ENCODE results near the gene MAGEA4. TPM values are rescaled to one million over a fixed set of nuclear protein-coding genes. Genes with fewer than 3 reads are reported as not detected.

MAGEA4 gene
- total and polyA plus RNA-seq, 2 of the 8 experiments (the other 6 are each of a cell fraction or from before 2014, with no cell fraction given), result 0.45 to 0.67 TPM

DNA sequence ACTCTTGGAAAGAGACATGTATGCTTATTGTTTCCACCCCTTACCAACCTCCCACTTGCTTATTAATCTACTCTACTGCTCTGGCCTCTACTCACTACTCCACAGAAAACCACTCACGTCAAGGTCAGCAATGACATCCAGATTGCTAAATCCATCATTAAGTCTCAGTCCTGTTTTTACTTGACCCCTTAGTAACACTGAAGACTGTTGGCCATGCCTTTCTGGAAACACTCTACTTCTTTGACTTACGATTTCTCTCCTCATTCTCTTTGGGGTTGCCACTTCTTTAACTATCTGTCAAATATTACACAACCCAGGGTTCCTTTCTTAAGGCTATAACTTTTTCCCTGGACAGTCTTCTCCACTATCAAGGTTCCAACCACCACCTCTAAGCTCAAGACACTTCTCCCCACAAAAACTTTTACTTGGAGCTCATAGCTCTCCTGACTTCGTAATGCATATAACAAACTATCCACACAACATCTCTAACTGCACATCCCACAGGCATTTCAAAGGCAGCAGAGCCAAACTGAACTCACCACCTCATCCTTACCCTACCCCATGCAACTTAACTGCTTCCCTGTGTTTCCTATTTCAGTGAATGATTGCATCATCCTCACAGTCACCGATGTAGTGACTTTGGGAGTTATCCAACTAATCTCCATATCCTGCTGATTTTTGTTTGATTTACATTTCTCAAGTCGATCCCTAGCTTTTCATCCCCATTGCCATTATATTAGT, 15.8 kb upstream of the MAGEA4 start:
- H3K56ac ChIP-seq (replicated peaks; ENCODE audit: insufficient read length, low read depth, low read length), result no peak overlapping the region
- no peak for DNase-seq (ENCODE audit: low read depth in 1 of 2, low spot score in 2 of 2)
- TF ChIP-seq CEBPB (IDR thresholded peaks at IDR 0.05; ENCODE audit: low read depth, low read length) (peak; percentile 50; the same call in 1 of the 2 replicates), KDM1A (IDR thresholded peaks at IDR 0.05; ENCODE audit: borderline replicate concordance, low read length) (no peak)
- H3K27ac ChIP-seq (ENCODE audit: low read depth, low read length), result no peak overlapping the region
- FAIRE-seq, result no peak
- no peak overlapping the region for H2AFZ ChIP-seq (ENCODE audit: low read length)
- no peak overlapping the region for H3K4me2 ChIP-seq (ENCODE audit: insufficient read depth in 1 of 2, low read depth in 2 of 2, low read length in 2 of 2)
- no peak overlapping the region for H2AK5ac ChIP-seq (ENCODE audit: low read depth, low read length)
- no peaks in the 10 kb centered on the region for H4K20me1 ChIP-seq (replicated peaks in 1 of 2; ENCODE audit: control insufficient read depth in 1 of 2, insufficient read depth in 2 of 2, low read length in 2 of 2)
- no peaks in the 10 kb centered on the region for H3K27me3 ChIP-seq (replicated peaks in 1 of 4; ENCODE audit: control insufficient read depth in 3 of 4, extremely low read depth in 1 of 4, insufficient read depth in 3 of 4, low read length in 3 of 4)
- H2BK120ac ChIP-seq (replicated peaks; ENCODE audit: low read depth, low read length), result no peak overlapping the region
- H3K36me3 ChIP-seq (ENCODE audit: control insufficient read depth in 2 of 4, insufficient read depth in 4 of 4, low read length in 3 of 4), result no peaks in the 10 kb centered on the region
- CTCF ChIA-PET (ENCODE audit: partially characterized antibody), result no interaction called here
- no peaks in the 10 kb centered on the region for H3K9me3 ChIP-seq (ENCODE audit: insufficient read depth in 2 of 2, low read depth in 1 of 2, low read length in 1 of 2)
- H2BK12ac ChIP-seq (ENCODE audit: low read depth, low read length), result no peak overlapping the region
- H2BK15ac ChIP-seq (ENCODE audit: low read length), result no peak overlapping the region
- no peaks in the 10 kb centered on the region for H3K4me1 ChIP-seq (replicated peaks in 1 of 4; ENCODE audit: control insufficient read depth in 3 of 4, insufficient read depth in 4 of 4, low read length in 3 of 4)
- H2BK5ac ChIP-seq (ENCODE audit: low read depth, low read length), result no peak overlapping the region
- H3K23ac ChIP-seq (ENCODE audit: insufficient read length), result no peak overlapping the region
- no peak overlapping the region for H3K9ac ChIP-seq (replicated peaks in 1 of 4; ENCODE audit: extremely low read depth in 1 of 4, low read depth in 3 of 4, low read length in 3 of 4)
- H2BK20ac ChIP-seq (ENCODE audit: low read length), result no peak overlapping the region
- no peak overlapping the region for H4K5ac ChIP-seq (ENCODE audit: insufficient read length, low read depth, low read length)
- 90% methylated on average over 5 of the region's 5 CpGs; no CpG with 5 or more reads in 1 of the 2 experiments for WGBS, 2 experiments (ENCODE audit: extremely low coverage in 1 of 2, insufficient coverage in 1 of 2, insufficient read length in 1 of 2, insufficient replicate concordance in 2 of 2, low coverage in 1 of 2, low lambda C conversion rate in 2 of 2, missing lambda C conversion rate in 1 of 2)
- H3K4me3 ChIP-seq (ENCODE audit: extremely low read depth in 1 of 4, insufficient read depth in 2 of 4, low read depth in 3 of 4, low read length in 4 of 4), result no peak overlapping the region
- H3K14ac ChIP-seq (ENCODE audit: insufficient read length), result no peak overlapping the region
- no peak overlapping the region for H3K4ac ChIP-seq (replicated peaks; ENCODE audit: insufficient read length, low read depth, low read length)
- no peak overlapping the region for H4K8ac ChIP-seq (ENCODE audit: extremely low read depth, insufficient read depth, low read length)
- H3K79me2 ChIP-seq (ENCODE audit: control insufficient read depth in 1 of 2, insufficient read depth in 2 of 2, low read length in 2 of 2), result no peaks in the 10 kb centered on the region
- no peaks in the 10 kb centered on the region for H3K79me1 ChIP-seq (ENCODE audit: low read depth, low read length)
- no peak overlapping the region for H4K91ac ChIP-seq (replicated peaks; ENCODE audit: insufficient read length, low read length)
- H3K18ac ChIP-seq (ENCODE audit: extremely low read depth, low read length), result no peak overlapping the region
- POLR2A ChIA-PET (ENCODE audit: partially characterized antibody), result no interaction called here
- H3K23me2 ChIP-seq (ENCODE audit: low read depth, low read length), result no peaks in the 10 kb centered on the region
